HepG2 (cell line): ENCODE results near the gene PSMB3. TPM values are rescaled to one million over a fixed set of nuclear protein-coding genes. Genes with fewer than 3 reads are reported as not detected.

Experiments
- KLF6 ChIP-seq: IDR thresholded peaks from 2 replicates; pipeline ENCODE4 v1.8.0; 2016; ENCODE audit warnings: missing biosample characterization, missing genetic modification reagents
- TARDBP ChIP-seq: sonication (generic); formaldehyde crosslinking; IDR thresholded peaks from 2 replicates; pipeline ENCODE4 v1.8.0; 2022; ENCODE audit warnings: mild to moderate bottlenecking, missing genetic modification reagents
- TEF ChIP-seq: sonication (generic); formaldehyde crosslinking; IDR thresholded peaks from 2 replicates; pipeline ENCODE4 v1.5.0; 2020; ENCODE audit warnings: missing genetic modification reagents
- ZBTB26 ChIP-seq: IDR thresholded peaks from 2 replicates; pipeline ENCODE4 v1.6.1; 2016; ENCODE audit warnings: missing compliant biosample characterization, missing genetic modification reagents, borderline replicate concordance
- ZNF205 ChIP-seq: IDR thresholded peaks from 2 replicates; pipeline ENCODE4 v1.6.1; 2018; ENCODE audit warnings: missing biosample characterization, missing genetic modification reagents
- ZNF431 ChIP-seq: sonication (generic); formaldehyde crosslinking; IDR thresholded peaks from 2 replicates; pipeline ENCODE4 v1.9.0; 2022; ENCODE audit warnings: missing genetic modification reagents, low read depth, mild to moderate bottlenecking, borderline replicate concordance
- ZNF574 ChIP-seq: sonication (generic); formaldehyde crosslinking; IDR thresholded peaks from 2 replicates; pipeline ENCODE4 v1.4.0; 2020; ENCODE audit warnings: missing genetic modification reagents
- ZNF598 ChIP-seq: sonication (generic); formaldehyde crosslinking; IDR thresholded peaks from 2 replicates; pipeline ENCODE4 v1.5.1; 2020; ENCODE audit warnings: mild to moderate bottlenecking, missing genetic modification reagents, borderline replicate concordance
- ZNF609 ChIP-seq: sonication (generic); formaldehyde crosslinking; IDR thresholded peaks from 2 replicates; pipeline ENCODE4 v1.4.0; 2020; ENCODE audit warnings: mild to moderate bottlenecking, missing genetic modification reagents, borderline replicate concordance
- ZNF614 ChIP-seq: IDR thresholded peaks from 2 replicates; pipeline ENCODE4 v1.6.1; 2018; ENCODE audit warnings: missing biosample characterization, missing genetic modification reagents, inconsistent platforms, borderline replicate concordance
- ZNF639 ChIP-seq: conservative IDR thresholded peaks from 2 replicates; pipeline ENCODE4 v1.6.1; 2018; ENCODE audit warnings: missing genetic modification reagents
- polyA plus RNA-seq, 8 experiments: library from polyadenylated mRNA; depleted of rRNA in 3 of 8; stranded (reverse) in 7 of 8; unstranded in 1 of 8; fragments of >200 nt; fragmentation: Illumina TruSeq in 4 of 8; extraction: Trizol in 4 of 8; gene quantifications; 2 replicates each; pipeline versions ENCODE4 v1.2.1 to v1.2.3, GENCODE V29; 2011 to 2016; ENCODE audit warnings: low read depth in 4 of 8, missing spikeins in 1 of 8, mixed read lengths in 1 of 8; ENCODE audit not compliant: insufficient read depth in 1 of 8
- total RNA-seq, 5 experiments: library from RNA; depleted of rRNA; stranded (reverse); fragments of >200 nt; fragmentation: Illumina TruSeq; extraction: Trizol; gene quantifications; 2 replicates each; pipeline ENCODE4 v1.2.3, GENCODE V29; 2016; ENCODE audit warnings: low read depth in 1 of 5
- TF ChIP-seq, protein P1 (sequence below): sonication (generic); formaldehyde crosslinking; IDR thresholded peaks from 2 replicates; pipeline ENCODE4 v1.9.0; 2021; ENCODE audit warnings: missing genetic modification reagents, mild to moderate bottlenecking, borderline replicate concordance
- TF ChIP-seq, protein P2 (sequence below): sonication (generic); formaldehyde crosslinking; IDR thresholded peaks from 2 replicates; pipeline ENCODE4 v1.8.0; 2022; ENCODE audit warnings: mild to moderate bottlenecking, missing genetic modification reagents; ENCODE audit not compliant: insufficient replicate concordance

The PSMB3 gene
- total and polyA plus RNA-seq, 2 of the 13 experiments (the other 11 are each of a cell fraction or from before 2014, with no cell fraction given): 366 to 517 TPM

DNA sequence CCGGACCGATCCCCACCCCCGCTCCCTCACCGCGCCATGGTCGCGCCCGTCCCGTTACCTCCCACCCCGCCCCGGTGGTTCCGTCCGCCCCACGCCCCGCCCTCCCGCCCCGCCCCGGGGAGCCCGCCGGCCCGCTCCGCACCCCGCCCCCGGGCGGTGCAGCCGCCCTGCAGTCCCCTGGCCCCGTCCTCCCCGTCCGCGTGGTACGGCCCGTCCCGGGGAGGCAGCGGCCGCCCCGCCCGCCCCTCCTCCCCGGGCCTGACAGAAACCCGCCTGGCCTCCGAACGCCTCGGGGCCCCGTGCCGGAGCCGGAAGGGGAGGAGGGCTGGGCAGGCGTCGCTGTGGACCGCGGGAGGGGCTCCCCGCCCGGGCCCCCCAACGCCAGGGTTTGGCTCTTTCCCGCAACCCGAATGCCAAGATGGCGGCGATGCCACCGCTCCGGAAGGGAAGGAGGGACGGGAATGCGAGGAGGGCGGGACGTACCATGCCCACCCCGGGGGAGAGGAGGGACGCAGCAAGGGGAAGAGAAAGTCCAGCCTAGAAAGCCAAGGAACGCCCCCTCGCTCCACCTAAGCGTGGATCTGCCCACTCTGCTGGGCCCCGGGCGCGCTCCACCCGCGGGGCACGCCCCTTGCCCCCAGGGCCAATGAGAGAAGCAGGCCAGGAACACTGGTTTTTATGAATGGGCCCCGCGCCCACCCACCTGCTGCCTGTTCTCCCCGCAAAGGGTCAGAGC is 47.1 kb downstream of the PSMB3 start, which contains the start of gene PIP4K2B (continued):
- TF ChIP-seq ZNF609 (CRISPR knock-in tag): peak; percentile 75
- TF ChIP-seq, protein P1, sequence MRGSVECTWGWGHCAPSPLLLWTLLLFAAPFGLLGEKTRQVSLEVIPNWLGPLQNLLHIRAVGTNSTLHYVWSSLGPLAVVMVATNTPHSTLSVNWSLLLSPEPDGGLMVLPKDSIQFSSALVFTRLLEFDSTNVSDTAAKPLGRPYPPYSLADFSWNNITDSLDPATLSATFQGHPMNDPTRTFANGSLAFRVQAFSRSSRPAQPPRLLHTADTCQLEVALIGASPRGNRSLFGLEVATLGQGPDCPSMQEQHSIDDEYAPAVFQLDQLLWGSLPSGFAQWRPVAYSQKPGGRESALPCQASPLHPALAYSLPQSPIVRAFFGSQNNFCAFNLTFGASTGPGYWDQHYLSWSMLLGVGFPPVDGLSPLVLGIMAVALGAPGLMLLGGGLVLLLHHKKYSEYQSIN (CRISPR knock-in tag): no peak
- peak; percentile 47; the same call in 1 of the 2 replicates for TF ChIP-seq KLF6 (CRISPR knock-in tag)
- TF ChIP-seq ZNF431 (CRISPR knock-in tag): peak; percentile 49
- peak; percentile 90 for TF ChIP-seq ZNF574
- peak; percentile 91 for TF ChIP-seq ZNF598 (CRISPR knock-in tag)
- TF ChIP-seq TARDBP: peak; percentile 92
- TF ChIP-seq, protein P2, sequence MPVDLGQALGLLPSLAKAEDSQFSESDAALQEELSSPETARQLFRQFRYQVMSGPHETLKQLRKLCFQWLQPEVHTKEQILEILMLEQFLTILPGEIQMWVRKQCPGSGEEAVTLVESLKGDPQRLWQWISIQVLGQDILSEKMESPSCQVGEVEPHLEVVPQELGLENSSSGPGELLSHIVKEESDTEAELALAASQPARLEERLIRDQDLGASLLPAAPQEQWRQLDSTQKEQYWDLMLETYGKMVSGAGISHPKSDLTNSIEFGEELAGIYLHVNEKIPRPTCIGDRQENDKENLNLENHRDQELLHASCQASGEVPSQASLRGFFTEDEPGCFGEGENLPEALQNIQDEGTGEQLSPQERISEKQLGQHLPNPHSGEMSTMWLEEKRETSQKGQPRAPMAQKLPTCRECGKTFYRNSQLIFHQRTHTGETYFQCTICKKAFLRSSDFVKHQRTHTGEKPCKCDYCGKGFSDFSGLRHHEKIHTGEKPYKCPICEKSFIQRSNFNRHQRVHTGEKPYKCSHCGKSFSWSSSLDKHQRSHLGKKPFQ: no peak
- no peak for TF ChIP-seq ZBTB26 (CRISPR knock-in tag)
- TF ChIP-seq ZNF205 (CRISPR knock-in tag): peak; percentile 73; the same call in 1 of the 2 replicates
- no peak for TF ChIP-seq TEF (CRISPR knock-in tag)
- TF ChIP-seq ZNF639: peak; percentile 90
- peak; percentile 92; the same call in 1 of the 2 replicates for TF ChIP-seq ZNF614 (CRISPR knock-in tag)
